Fibroblast of the conjunctiva (primary cell): Measurements from ENCODE around the gene VSTM1.
"Not testable (repeated sequence)": the region's sequence is repeated elsewhere in the genome, so short reads cannot be mapped to it uniquely, and the experiment has no call there.

Source experiments
- DNase-seq: peaks from one replicate; pipeline ENCODE4 v3.0.0-alpha.2; 2010; ENCODE audit warnings: low read depth

Gene VSTM1, protein sequence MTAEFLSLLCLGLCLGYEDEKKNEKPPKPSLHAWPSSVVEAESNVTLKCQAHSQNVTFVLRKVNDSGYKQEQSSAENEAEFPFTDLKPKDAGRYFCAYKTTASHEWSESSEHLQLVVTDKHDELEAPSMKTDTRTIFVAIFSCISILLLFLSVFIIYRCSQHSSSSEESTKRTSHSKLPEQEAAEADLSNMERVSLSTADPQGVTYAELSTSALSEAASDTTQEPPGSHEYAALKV

GRCh38 chr19:54063350-54064116 lies at the start of gene VSTM1:
TSS of gene VSTM1 (minus strand) at chr19:54063897. CDS start at chr19:54063777, 120 bp downstream.
- DNase-seq, result no peak

GRCh38 chr19:54109651-54110050 lies 46.0 kb upstream of the VSTM1 start:
- no peak for DNase-seq

DNA sequence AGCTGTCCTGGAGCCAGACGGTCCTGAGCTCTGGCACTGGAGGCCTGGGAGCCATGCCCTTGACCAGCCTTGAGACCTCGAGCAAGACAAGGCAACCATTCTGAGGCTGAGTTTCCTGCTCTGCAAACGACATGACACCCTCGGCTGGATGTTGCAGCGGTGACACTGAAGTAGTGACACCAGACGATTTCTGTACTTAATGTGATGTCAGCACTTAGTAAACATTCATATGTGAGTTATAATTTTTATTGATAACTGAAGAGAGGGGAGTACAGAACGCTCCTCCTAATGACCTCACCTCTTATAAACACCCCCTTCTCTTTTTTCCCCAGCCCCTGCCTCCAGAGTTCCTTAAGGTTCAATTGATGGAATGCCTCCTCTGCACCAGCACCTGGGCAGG lies 44.8 kb upstream of the VSTM1 start:
- DNase-seq, result no peak

- no peak for DNase-seq
Observed at GRCh38 chr19:54107876-54108490, 44.3 kb upstream of the VSTM1 start.

- no peak for DNase-seq
Observed at GRCh38 chr19:54106716-54107115, 43.0 kb upstream of the VSTM1 start.

DNA sequence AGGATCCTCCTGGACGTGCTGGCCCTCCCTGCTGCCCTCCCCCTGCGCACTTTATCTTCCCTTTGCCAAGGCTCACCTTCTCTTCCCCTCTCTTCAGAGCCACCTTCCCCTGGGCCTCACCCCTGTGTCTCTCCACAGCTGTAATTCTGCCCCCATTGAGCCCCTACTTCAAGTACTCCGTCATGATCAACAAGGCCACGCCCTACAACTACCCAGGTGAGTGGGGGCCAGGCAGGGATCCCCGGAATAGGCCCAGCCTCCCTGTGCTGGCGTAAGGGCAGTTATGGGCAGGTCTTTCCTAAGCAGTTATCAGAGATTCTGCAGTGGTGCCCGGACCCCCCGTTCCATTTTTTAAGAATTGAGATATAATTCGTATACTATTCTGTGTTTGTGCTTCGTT lies 42.1 kb upstream of the VSTM1 start:
- DNase-seq, result no peak

GRCh38 chr19:54104998-54105715 lies 41.5 kb upstream of the VSTM1 start:
- no peak for DNase-seq

DNA sequence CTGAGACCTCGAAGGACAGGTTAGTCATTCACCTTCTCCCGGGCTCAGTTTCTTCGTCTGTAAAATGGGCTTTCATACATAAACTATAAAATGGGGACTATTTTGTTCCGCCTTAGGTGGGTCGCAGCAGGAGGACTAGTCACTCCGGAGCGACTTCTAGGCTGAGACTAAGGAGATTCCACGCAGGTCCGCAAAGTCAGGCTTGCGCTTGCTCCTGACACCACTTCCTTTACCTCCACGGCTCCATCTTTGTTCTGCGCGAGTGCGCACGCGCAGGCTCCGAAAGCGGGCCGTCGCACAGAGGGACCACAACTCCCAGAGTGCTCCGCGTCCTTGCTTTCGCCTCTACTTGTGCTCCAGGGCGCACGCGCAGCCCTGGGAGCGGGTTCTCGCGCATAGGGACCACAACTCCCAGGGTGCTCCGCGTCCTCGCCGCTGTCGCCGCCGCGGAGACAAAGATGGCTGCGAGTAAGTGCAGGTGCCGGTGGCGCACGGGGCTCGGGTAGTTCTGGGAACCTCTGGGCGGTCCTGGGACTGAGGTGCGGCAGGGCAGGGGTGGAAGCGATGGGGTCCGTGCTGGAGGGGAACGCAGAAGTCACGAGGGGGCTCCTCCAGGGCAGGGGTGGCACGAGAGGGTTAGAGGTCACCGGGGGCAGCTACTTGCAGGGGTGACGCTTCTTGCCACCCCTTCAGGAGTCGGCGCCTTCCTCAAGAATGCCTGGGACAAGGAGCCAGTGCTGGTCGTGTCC lies 38.9 kb upstream of the VSTM1 start, which contains the start of gene NDUFA3:
Gene NDUFA3, plus strand, starts transcription at position 435 of the 749 bp plus-strand sequence. Its CDS starts 24 bp downstream, at position 459.
- peak; percentile 98 for DNase-seq

DNA sequence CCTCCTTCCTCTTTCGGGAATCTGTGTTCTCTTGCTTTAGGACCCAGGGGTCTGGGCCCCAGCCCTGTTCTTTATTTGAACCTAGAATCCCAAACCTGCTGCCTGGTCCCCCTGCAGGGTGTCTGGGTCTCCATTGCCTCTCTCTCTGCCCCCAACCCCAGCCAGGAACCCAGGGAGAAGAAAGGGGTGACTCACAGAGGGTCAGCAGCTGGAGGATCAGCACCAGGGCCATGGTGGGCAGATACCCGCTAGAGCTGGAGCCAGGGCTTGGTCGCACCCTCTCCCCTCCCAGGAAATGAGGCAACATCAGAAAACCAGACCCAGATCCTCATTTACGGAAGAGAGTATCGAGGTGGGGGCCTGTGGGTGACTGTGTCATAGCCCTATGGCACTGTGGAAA lies 36.9 kb upstream of the VSTM1 start, which contains the start of gene OSCAR:
Gene OSCAR, minus strand, starts transcription at position 243 of the 400 bp plus-strand sequence. Its CDS starts 11 bp downstream, at position 232.
- DNase-seq, result no peak

DNA sequence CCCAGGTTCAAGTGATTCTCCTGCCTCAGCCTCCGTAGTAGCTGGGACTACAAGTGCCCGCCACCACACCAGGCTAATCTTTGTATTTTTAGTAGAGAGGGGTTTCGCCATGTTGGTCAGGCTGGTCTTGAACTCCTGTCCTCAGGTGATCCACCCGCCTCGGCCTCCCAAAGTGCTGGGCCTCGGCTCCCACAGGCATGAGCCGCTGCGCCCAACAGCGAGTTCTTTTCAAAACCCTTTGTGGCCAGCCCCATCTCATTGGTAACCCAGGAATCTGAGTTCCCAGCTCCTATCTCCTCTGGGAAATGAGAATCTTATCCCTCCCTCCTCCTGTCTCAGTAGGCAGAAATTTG lies 36.2 kb upstream of the VSTM1 start:
- DNase-seq, result not testable (repeated sequence)

GRCh38 chr19:54099190-54099902 lies 35.6 kb upstream of the VSTM1 start:
- DNase-seq, result no peak

DNA sequence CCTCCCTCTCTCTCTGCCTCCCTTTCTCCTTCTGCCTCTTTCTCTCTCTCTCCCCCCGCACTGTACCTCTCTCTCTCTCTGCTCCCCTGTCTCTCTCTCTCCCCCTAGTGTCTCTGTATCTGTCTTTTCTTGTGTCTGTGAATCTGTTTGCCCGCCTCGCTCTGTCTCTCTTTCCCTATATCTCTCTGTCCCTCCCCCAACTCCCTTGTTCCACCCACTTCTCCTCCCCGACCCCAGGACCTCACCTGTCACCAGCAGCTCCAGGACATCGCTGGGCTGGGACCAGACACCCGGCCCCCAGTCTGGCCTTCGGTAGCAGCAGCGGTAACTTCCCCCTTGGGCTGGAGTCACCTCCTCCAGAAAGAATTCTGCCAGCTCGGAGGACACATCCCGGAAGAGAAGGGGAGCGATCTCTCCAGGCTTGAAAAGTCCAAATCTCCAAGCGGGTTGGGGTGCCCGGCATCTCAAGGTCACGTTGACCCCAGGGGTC lies 33.0 kb upstream of the VSTM1 start:
- DNase-seq, result peak; percentile 20

GRCh38 chr19:54095859-54096616 lies 32.3 kb upstream of the VSTM1 start:
- DNase-seq, result not testable (repeated sequence)

DNA sequence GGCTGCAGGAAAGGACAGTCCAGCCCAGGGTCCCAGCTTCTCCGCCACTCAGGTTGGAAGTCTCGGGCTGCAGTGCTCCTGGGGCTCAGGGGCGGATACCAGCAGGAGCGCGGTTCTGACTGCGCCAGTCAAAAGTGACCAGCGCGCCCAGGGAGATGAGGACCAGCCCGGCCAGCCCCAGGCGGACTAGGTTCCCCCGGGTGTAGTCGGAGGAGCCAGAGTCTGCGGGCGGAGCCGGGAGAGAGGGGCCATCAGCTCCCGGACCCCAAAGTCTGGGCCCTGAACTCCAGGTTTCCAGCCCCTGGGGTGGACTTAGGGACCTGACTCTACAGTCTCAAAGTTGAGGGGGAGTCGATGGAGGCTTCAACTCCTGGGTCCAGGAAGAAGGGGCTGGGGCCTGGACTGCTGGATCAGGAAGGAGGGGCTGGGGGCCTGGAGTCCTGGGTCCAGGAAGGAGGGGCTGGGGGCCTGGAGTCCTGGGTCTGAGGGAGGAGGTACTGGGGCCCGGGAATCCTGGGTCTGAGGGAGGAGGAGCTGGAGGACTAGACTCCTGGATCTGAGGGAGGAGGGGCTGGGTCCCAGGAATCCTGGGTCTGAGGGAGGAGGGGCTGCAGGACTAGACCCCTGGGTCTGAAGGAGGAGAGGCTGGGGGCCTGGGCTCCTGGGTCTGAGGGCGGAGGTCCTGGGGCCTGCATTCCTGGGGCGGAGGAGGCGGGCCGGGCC lies 31.6 kb upstream of the VSTM1 start:
- DNase-seq, result no peak

DNA sequence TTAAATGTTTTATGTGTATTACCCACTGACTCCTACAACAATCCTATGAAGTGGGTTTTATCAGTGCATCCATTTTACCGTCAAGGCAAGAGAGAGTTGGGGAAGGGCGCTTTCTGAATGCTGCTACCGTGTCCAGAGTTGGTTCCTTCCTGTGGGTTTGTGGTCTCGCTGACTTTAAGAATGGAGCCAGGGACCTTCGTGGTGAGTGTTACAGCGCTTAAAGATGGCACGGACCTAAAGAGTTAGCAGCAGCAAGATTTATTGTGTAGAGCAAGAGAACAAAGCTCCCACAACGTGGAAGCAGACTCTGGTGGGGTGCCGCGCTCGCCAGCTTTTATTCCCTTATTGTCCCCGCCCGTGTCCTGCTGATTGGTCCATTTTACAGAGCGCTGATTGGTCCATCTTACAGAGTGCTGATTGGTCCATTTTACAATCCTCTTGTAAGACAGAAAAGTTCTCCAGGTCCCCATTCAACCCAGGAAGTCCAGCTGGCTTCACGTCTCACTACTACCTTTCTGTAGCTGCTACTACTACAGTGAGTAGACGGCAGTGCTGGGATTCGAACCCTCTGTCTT lies 30.8 kb upstream of the VSTM1 start:
- no peak for DNase-seq

GRCh38 chr19:54084410-54084809 lies 20.7 kb upstream of the VSTM1 start:
- DNase-seq, result no peak

GRCh38 chr19:54081032-54081431 lies 17.3 kb upstream of the VSTM1 start, which contains the start of gene TARM1:
TSS of gene TARM1 (minus strand) at chr19:54081365. CDS start at chr19:54081340, 25 bp downstream.
- no peak for DNase-seq

GRCh38 chr19:54077334-54077733 lies 13.6 kb upstream of the VSTM1 start:
- DNase-seq, result no peak

- no peak for DNase-seq
Observed at GRCh38 chr19:54074851-54075250, 11.2 kb upstream of the VSTM1 start.
